HG03378 (cell line): ENCODE results near the gene GLTPD2.

ENCODE experiments used
- ATAC-seq: cut with Tn5 transposase; IDR thresholded peaks from one replicate; pipeline ENCODE4 v1.9.1; 2021; ENCODE audit warnings: mild to moderate bottlenecking, moderate library complexity; ENCODE audit not compliant: unreplicated experiment

The GLTPD2 gene

GRCh38 chr17:4769628-4770027, 19.1 kb upstream of the GLTPD2 start:
- no peak for ATAC-seq

GRCh38 chr17:4771519-4772234, 17.1 kb upstream of the GLTPD2 start, which contains the start of gene TM4SF5:
TSS of gene TM4SF5 (plus strand) at chr17:4771886. CDS start at chr17:4771923, 37 bp downstream.
- no peak for ATAC-seq

- no peak for ATAC-seq
These were observed 16.5 kb upstream of the GLTPD2 start for GRCh38 chr17:4772235-4772613.

GRCh38 chr17:4777969-4778760, 10.6 kb upstream of the GLTPD2 start:
- ATAC-seq, result no peak

GRCh38 chr17:4780325-4780955, 8.3 kb upstream of the GLTPD2 start:
- ATAC-seq, result no peak

GRCh38 chr17:4782652-4783051, 6.1 kb upstream of the GLTPD2 start:
- ATAC-seq, result no peak

- no peak for ATAC-seq
These were observed 3.3 kb upstream of the GLTPD2 start for GRCh38 chr17:4785311-4786105.

GRCh38 chr17:4786106-4786511, 2.7 kb upstream of the GLTPD2 start, which contains the start of gene VMO1:
TSS of gene VMO1 (minus strand) at chr17:4786364. CDS start at chr17:4786352, 12 bp downstream.
- no peak for ATAC-seq

- no peak for ATAC-seq
These were observed 2.2 kb upstream of the GLTPD2 start for GRCh38 chr17:4786516-4786915.

- ATAC-seq, result no peak
These were observed 481 bp upstream of the GLTPD2 start for GRCh38 chr17:4788159-4788806.

GRCh38 chr17:4789701-4789950, 862 bp downstream of the GLTPD2 start:
- ATAC-seq, result no peak

- ATAC-seq, result peak; percentile 63
These were observed 1.4 kb downstream of the GLTPD2 start for GRCh38 chr17:4789951-4790704.

GRCh38 chr17:4790705-4791088, 1.9 kb downstream of the GLTPD2 start:
- no peak for ATAC-seq

- ATAC-seq, result no peak
These were observed 6.4 kb downstream of the GLTPD2 start for GRCh38 chr17:4795168-4795567.

- no peak for ATAC-seq
These were observed 7.8 kb downstream of the GLTPD2 start for GRCh38 chr17:4796552-4796920.

GRCh38 chr17:4800462-4801196, 11.9 kb downstream of the GLTPD2 start:
- ATAC-seq, result no peak

GRCh38 chr17:4802228-4802627, 13.5 kb downstream of the GLTPD2 start, which contains the start of gene C17orf114:
TSS of gene C17orf114 (minus strand) at chr17:4802328.
- no peak for ATAC-seq

GRCh38 chr17:4806456-4806776, 17.7 kb downstream of the GLTPD2 start:
- no peak for ATAC-seq
